Naive thymus-derived CD8-positive, alpha-beta T cell (primary cell): ENCODE results near the gene TMPRSS4. TPM values are rescaled to one million over a fixed set of nuclear protein-coding genes. Genes with fewer than 3 reads are reported as not detected.

Experiments
- ATAC-seq, 2 donors: fragments of 150-1000 bp; cut with Tn5 transposase in 1 of 2; sonication (Bioruptor Pico), chemical (Tn5 transposase) in 1 of 2; 1 replicate in 1 of 2; 2 replicates in 1 of 2; pipeline ENCODE4 v1.10.0; 2021; ENCODE audit warnings: mild to moderate bottlenecking in 2 of 2, moderate library complexity in 2 of 2
- POLR2A ChIA-PET: fragments of 350-600 bp; sonication (Branson Sonifier 250); formaldehyde crosslinking; loops from one replicate; lab custom pipeline; 2021; ENCODE audit warnings: antibody characterized with exemption; lab: Charles Lee
- DNase-seq, 10 donors: peaks; one replicate each; pipeline versions ENCODE4 v3.0.0 to v3.0.0-alpha.2; 2020 to 2022
- H3K27ac Mint-ChIP-seq, 10 donors: one replicate each; pipeline ENCODE4 v1.8.0; 2020 to 2022; ENCODE audit warnings: mild to moderate bottlenecking in 10 of 10, mixed read lengths in 10 of 10, moderate library complexity in 4 of 10, inconsistent platforms in 1 of 10
- H3K27me3 Mint-ChIP-seq, 5 donors: one replicate each; pipeline ENCODE4 v1.8.0; 2021 to 2022; ENCODE audit warnings: mixed read lengths in 5 of 5
- H3K36me3 Mint-ChIP-seq, 3 donors: one replicate each; pipeline ENCODE4 v1.8.0; 2020 to 2022; ENCODE audit warnings: mixed read lengths in 3 of 3, mild to moderate bottlenecking in 2 of 3, inconsistent platforms in 1 of 3
- H3K4me1 Mint-ChIP-seq, 4 donors: one replicate each; pipeline ENCODE4 v1.8.0; 2021 to 2022; ENCODE audit warnings: mixed read lengths in 4 of 4
- H3K4me3 Mint-ChIP-seq, 10 donors: one replicate each; pipeline ENCODE4 v1.8.0; 2020 to 2022; ENCODE audit warnings: mild to moderate bottlenecking in 10 of 10, mixed read lengths in 10 of 10, moderate library complexity in 6 of 10, inconsistent platforms in 1 of 10
- H3K9me3 Mint-ChIP-seq, 9 donors: one replicate each; pipeline ENCODE4 v1.8.0; 2020 to 2022; ENCODE audit warnings: mixed read lengths in 9 of 9, mild to moderate bottlenecking in 3 of 9, inconsistent platforms in 1 of 9, moderate library complexity in 1 of 9
- polyA plus RNA-seq, 3 donors: library from polyadenylated mRNA; unstranded; fragments of 300-500 nt; fragmentation: Illumina TruSeq; gene quantifications; one replicate each; pipeline ENCODE4 v1.2.3, GENCODE V29; 2021
- total RNA-seq, 8 experiments: library from RNA in 2 of 8; stranded (reverse) in 2 of 8; gene quantifications; one replicate each; pipeline ENCODE4 v1.2.3 and lab custom pipeline; 2021 to 2026

TMPRSS4 gene
- total and polyA plus RNA-seq, 5 experiments from 2014 or later: not detected

DNA sequence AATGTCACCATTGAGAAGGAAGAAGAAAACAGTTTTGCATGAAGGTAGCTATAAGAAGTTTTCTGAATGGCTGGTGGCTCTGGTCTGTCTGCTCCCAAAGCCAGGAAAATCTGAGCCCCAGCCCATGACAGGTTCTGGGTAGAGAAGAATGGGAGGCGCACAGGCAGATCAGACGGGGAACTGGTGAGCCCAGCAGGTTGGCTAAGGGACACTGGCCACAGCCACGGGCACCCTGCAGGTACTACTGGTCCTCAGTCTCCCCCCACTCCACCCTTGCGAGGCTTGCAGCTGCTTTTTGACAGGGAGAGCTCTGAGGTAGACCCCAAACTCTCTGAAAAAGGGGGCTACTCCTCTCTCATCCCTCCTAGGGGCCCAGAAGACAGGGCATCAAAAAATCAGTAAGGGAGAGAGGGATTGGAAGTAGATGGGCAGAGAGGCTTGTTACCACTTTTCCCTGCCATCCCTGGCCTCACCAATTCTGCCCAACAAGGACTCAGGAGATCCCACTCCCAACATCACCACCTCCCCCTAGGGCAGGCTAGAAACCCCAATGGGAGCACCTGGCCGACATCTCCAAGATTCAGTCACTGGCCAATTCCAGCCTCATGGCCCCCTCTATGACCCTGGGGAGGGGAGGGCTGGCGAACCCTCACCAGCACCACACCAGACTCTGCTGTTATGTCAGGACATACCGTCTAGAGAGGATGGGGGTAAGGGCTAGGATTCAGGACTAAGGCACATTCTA, 58.3 kb downstream of the TMPRSS4 start:
- POLR2A ChIA-PET: no interaction called here
- peaks cover 9 to 34% (median 13%) of the 10 kb centered on the region in 5 donors for H3K27me3 Mint-ChIP-seq
- H3K4me3 Mint-ChIP-seq: no peak overlapping the region
- ATAC-seq (no peak), DNase-seq (peak in 1 of 10 donors; percentile 58)
- peaks cover 0 to 2% (median 0%) of the 10 kb centered on the region in 4 donors for H3K4me1 Mint-ChIP-seq
- H3K27ac Mint-ChIP-seq: no peak overlapping the region
- no peaks in the 10 kb centered on the region for H3K36me3 Mint-ChIP-seq
- H3K9me3 Mint-ChIP-seq: no peaks in the 10 kb centered on the region

DNA sequence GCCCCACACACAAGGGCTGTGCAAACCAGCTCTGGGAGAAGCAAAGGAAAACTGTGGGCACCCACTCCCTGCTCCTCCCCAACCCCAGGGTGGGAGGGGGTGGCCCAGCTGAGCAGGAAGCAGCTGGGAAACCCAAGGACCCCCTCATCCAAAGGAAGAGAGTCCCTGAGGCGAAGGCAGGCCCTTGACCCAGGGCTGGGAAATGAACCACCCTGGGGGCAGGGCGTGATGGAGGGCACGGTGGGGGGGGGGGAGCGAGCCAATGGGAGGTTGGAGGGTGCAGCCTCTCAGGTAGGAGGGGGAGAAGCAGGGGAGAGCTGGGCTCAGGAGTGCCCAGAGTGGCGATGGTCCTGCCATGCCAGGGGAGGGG, 58.9 kb downstream of the TMPRSS4 start:
- POLR2A ChIA-PET: no interaction called here
- ATAC-seq: no peak

DNA sequence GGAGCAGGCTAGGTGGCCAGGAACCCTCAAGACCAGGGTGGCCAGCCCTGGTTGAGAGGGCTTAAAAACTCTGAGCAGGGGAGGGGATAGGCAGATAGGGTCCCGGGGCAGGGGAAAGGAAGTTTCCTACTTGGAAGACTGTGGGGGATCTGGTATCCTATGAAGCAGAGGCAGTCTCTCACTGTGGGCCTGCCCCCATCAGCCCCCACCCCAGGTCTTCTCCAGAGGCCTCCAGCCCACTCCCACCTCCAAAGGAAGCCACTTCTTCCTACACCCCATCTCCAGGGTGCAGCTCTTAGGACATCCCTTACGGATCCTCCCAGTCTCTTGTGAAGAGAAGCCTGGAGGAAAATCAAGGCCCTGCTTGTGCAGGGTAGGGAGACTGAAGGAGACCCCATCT, 59.5 kb downstream of the TMPRSS4 start:
- ATAC-seq: no peak

More for the DNA sequence above, 58.9 kb downstream of the TMPRSS4 start:
- no peak for DNase-seq
- Mint-ChIP-seq H3K27me3 (peaks cover 11 to 39% (median 18%) of the 10 kb centered on the region in 5 donors), H3K27ac (no peak overlapping the region), H3K9me3 (no peaks in the 10 kb centered on the region), H3K4me1 (peaks cover 0 to 2% (median 0%) of the 10 kb centered on the region in 4 donors), H3K4me3 (no peak overlapping the region), H3K36me3 (no peaks in the 10 kb centered on the region)

DNA sequence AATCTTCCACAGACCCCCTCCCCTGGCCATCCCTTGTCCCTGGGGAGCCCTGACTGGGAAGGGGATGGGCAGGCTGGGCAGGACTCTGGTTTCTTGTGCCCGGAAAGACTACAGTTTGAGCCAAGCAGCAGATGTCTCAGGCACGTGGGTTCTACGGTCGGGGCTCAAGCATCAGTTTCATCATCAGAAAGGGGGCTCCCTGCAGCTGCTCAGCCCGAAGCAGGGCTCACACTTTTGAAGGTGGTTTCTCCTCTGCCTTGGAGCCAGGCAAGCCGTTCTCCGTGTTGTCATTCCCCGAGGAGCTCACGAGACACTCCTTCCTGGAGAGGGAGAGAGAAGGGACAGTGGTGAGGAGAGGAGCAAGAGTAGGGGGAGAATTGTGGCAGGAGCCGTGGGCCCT, 59.9 kb downstream of the TMPRSS4 start:
- Mint-ChIP-seq H3K9me3 (no peaks in the 10 kb centered on the region), H3K4me1 (peaks cover 0 to 2% (median 0%) of the 10 kb centered on the region in 4 donors), H3K27ac (no peak overlapping the region), H3K27me3 (peaks cover 12 to 50% (median 24%) of the 10 kb centered on the region in 5 donors), H3K36me3 (no peaks in the 10 kb centered on the region), H3K4me3 (no peak overlapping the region)
- POLR2A ChIA-PET: no interaction called here
- DNase-seq (no peak), ATAC-seq (no peak)

More for the DNA sequence above, 59.5 kb downstream of the TMPRSS4 start:
- peak in 1 of 10 donors; percentile 42 for DNase-seq
- peaks cover 0 to 2% (median 0%) of the 10 kb centered on the region in 4 donors for H3K4me1 Mint-ChIP-seq
- H3K27ac Mint-ChIP-seq: no peak overlapping the region
- POLR2A ChIA-PET: no interaction called here
- H3K27me3 Mint-ChIP-seq: peaks cover 11 to 45% (median 20%) of the 10 kb centered on the region in 5 donors
- H3K4me3 Mint-ChIP-seq: no peak overlapping the region
- H3K36me3 Mint-ChIP-seq: no peaks in the 10 kb centered on the region
- H3K9me3 Mint-ChIP-seq: no peaks in the 10 kb centered on the region

DNA sequence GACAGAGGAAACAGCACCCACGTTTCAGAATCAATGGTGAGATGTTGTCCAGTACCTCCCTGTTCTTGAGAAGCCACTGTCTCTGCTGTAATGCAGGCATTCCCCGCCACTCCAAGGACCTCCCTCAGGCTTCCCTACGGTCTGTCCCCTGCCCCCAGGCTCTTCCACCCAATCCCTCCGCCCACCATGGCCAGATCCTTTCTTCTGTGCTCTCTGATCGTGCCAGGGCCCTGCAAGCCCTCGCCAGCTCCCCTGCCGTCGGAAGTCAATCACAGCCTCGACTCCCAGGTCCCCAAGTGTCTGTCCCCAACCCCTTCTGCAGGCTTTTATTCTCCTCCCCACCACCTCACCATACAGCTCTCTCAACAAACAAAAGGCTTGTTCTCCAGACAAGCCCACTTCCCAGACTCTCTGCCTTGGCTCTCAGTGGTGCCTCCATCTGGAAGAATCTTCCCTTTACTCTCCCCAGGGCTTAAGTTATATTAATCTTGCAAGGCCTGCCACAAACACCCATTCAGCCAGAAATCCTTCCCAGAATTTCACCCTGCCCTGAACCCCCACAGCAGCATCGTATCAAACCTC, 62.1 kb downstream of the TMPRSS4 start:
- no peak for ATAC-seq
- DNase-seq: no peak
- Mint-ChIP-seq H3K36me3 (no peaks in the 10 kb centered on the region), H3K27me3 (peaks cover 22 to 70% (median 43%) of the 10 kb centered on the region in 5 donors), H3K9me3 (no peaks in the 10 kb centered on the region), H3K27ac (peak overlapping the region in 2 of 10 donors; percentile 9 to 10), H3K4me3 (no peak overlapping the region), H3K4me1 (peaks cover 0 to 2% (median under 1%) of the 10 kb centered on the region in 4 donors)
- POLR2A ChIA-PET: no interaction called here

DNA sequence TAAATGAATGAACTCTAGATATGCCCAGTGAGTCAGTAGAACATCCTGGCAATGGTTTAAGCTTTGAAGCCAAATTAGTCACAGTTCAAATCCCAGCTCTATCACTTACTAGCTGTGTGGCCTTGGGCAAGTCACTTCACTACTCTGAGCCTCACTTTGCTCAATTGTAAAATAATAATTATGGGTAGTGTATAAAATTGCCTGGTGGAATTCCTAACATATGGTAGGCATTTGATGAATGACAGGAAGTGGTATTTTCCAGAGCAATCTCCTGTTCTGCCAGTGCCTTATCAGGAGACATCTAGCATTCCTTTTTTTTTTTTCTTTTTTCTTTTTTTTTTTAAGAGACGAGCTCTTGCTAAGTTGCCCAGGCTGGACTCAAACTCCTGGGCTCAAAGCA, 62.7 kb downstream of the TMPRSS4 start:
- DNase-seq (no peak), ATAC-seq (no peak)
- Mint-ChIP-seq H3K4me1 (peaks cover 0 to 2% (median under 1%) of the 10 kb centered on the region in 4 donors), H3K27ac (no peak overlapping the region), H3K4me3 (no peak overlapping the region), H3K9me3 (no peaks in the 10 kb centered on the region), H3K36me3 (no peaks in the 10 kb centered on the region), H3K27me3 (peaks cover 29 to 70% (median 46%) of the 10 kb centered on the region in 5 donors)
- POLR2A ChIA-PET: no interaction called here

DNA sequence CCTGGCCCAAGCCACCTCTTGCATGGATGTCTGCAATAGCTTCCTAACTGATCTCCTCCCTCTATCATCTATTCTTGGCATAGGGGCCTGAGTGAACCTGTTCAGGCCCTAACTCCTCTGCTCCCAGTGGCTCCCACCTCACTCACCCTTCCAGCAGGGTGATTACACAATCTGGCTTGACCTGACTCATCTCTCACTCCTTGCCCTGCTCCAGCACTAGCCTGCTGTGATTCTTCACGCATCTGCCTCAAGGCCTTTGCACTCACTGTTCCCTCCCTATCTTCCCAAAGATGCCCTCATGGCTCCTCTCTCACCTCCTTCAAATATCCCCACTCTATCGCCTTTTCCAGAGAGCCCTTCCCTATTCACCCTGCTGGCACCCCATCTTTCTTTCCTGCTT, 65.2 kb downstream of the TMPRSS4 start:
- peaks cover 31 to 62% (median 54%) of the 10 kb centered on the region in 5 donors for H3K27me3 Mint-ChIP-seq

DNA sequence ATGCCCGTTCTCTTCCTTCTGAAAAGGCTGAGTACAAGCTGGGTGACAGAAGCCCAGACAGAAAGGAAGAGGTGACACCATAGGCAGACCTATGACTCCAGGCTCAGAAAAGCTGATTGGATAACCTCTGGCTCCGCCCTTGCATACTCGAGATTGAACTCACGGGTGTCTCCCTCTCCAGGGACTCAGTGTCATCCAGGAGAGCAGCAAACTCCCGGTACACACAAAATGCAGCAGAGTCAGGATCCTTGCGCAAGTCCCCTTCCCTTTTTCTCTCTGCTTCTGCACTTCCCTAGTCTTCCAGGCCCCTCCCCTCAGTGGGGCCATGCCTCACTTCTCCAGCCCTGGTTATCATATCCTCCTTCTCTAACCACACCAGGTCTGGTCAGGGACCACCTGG, 65.9 kb downstream of the TMPRSS4 start:
- H3K27ac Mint-ChIP-seq: peak overlapping the region in 1 of 10 donors; percentile 84

More for the DNA sequence above, 65.2 kb downstream of the TMPRSS4 start:
- H3K4me1 Mint-ChIP-seq: peaks cover 0 to 4% (median 3%) of the 10 kb centered on the region in 4 donors
- H3K4me3 Mint-ChIP-seq: no peak overlapping the region
- H3K27ac Mint-ChIP-seq: no peak overlapping the region
- POLR2A ChIA-PET: no interaction called here
- no peaks in the 10 kb centered on the region for H3K9me3 Mint-ChIP-seq
- H3K36me3 Mint-ChIP-seq: no peaks in the 10 kb centered on the region
- DNase-seq (no peak), ATAC-seq (no peak)

DNA sequence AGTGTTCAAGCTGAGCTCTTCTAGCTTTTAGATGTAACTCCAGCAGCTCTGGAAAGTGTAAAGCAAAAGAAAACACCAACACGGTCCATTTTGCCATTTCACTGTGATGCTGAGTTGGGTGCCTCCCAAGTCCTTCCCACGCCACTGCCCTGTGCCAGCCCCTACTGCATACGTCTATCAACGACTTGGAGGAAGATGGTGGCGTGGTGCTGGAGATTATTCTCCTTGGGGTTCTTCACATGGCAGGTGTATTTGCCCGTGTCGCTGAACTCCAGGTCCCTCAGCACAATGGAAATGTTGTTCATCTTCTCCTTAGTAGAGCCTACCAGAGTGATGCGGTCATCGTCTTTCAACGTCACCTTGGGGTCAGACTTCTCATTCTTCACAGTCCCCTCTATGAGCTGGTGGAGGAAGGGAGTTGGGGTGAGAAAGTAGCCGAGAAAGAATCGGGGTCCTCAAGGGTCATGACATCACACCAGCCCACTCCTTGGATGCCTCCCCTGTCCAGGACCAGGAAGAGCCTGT, 66.8 kb downstream of the TMPRSS4 start:
- ATAC-seq: no peak
- no peak for DNase-seq
- H3K27ac Mint-ChIP-seq: no peak overlapping the region
- H3K36me3 Mint-ChIP-seq: no peaks in the 10 kb centered on the region
- POLR2A ChIA-PET: no interaction called here
- H3K27me3 Mint-ChIP-seq: peaks cover 31 to 69% (median 58%) of the 10 kb centered on the region in 5 donors
- no peak overlapping the region for H3K4me3 Mint-ChIP-seq
- no peaks in the 10 kb centered on the region for H3K9me3 Mint-ChIP-seq
- peaks cover 0 to 4% (median 3%) of the 10 kb centered on the region in 4 donors for H3K4me1 Mint-ChIP-seq

More for the DNA sequence above, 65.9 kb downstream of the TMPRSS4 start:
- H3K27me3 Mint-ChIP-seq: peaks cover 31 to 68% (median 58%) of the 10 kb centered on the region in 5 donors
- no peak overlapping the region for H3K4me3 Mint-ChIP-seq
- H3K4me1 Mint-ChIP-seq: peaks cover 0 to 4% (median 3%) of the 10 kb centered on the region in 4 donors
- POLR2A ChIA-PET: interaction anchor here (0.7 kb wide), 1 partner anchor 153 kb away, joined by 3 read pairs; no protein-coding TSS in a partner anchor
- no peaks in the 10 kb centered on the region for H3K36me3 Mint-ChIP-seq
- DNase-seq: no peak
- H3K9me3 Mint-ChIP-seq: no peaks in the 10 kb centered on the region
- no peak for ATAC-seq

DNA sequence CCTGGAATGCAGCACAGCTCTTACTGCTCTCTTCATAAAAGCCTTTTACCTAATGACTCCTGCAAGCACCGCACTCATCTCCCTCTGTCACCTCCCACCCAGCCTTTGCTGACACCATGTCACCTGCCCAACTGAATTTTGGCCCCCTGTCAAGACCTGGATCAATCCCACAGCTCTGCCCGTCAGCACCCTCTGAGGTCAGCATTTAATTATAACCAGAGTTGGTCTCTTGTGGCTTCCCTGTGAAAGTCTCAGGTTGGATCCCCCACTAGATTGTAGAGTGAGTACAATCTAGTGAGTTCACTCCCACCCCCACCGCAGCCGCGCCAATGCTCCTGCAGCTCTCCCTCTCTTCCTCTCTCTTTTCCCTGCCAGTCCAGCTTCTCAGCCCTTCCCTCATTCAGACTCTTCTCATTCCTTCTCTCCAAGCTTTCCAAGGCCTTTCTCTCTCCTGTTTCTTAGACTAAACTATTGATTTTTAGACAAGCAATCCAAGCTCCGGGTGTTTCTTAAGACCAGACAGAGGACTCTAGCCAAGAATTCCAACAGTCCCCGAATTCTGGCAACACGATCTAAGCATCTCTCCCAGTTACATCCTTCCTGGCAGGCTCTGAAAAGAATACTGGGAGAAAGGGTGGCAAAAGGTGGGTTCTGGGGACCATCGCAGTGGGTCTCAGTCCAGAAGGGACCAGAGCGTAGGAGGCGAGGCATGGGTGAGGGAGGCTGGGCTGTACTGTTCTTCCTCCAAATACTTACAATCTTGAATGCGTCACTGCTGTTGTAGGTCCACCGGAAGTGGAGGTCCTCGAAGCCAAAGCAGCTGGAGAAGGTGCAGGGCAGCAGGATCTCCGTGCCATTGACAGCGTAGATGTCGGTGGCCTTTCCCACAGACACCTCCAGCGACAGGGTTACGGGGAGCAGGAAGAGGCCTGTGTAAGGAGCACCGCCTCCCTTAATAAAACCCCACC, 67.7 kb downstream of the TMPRSS4 start:
- Mint-ChIP-seq H3K4me1 (peaks cover 0 to 4% (median 3%) of the 10 kb centered on the region in 4 donors), H3K36me3 (no peaks in the 10 kb centered on the region), H3K9me3 (no peaks in the 10 kb centered on the region), H3K4me3 (peak overlapping the region in 9 of 10 donors; percentile 74 to 91 (median 79)), H3K27ac (no peak overlapping the region), H3K27me3 (peaks cover 26 to 61% (median 53%) of the 10 kb centered on the region in 5 donors)
- no peak for DNase-seq
- POLR2A ChIA-PET: interaction anchor here (0.6 kb wide), 1 partner anchor 492 kb away, joined by 3 read pairs; no protein-coding TSS in a partner anchor
- no peak for ATAC-seq

DNA sequence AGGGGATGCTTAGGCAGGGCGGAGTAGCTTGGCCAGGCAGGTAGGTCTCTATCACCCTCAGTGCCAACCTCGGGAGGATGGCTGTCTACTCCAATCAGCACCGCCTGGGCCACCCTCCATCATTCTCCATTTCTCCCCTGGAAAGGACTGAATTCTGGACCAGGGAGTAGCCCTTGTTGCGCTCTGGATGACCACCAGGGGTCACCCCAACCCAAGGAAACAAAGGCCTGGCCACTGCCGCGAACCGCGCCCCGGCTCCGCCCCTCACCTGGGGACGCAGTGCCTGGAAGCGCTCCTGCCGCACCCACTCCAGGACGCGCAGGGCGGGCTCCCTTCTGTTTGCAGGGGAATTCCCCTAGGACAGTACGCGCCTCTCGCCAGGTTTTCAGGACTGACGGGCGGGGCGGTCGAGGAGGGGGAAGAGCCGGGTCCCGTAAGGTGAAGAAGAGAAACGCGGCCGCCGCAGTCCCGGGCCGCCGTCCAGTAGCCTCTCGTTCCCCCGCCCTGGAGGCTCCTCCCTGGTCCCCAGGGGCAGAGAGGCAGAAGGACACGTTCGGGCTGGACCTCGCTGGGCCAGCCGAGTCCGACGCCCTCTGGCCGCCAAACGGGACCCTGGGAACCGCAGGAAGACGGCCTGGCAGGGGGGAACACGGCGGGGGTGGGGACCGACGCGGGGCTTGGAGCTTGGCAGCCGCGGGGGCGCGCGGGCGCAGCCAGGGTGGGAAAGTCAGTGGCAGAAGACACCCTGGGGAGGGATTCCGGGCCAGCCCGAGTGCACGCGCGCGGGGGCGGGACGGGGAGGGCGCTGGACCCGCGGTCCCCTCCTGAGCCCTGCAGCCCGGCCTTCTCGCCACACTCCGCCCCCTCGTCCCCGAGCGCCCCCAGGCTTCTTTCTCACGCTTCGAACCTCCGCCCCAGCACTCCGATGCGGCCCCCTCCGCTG, 68.7 kb downstream of the TMPRSS4 start:
- Mint-ChIP-seq H3K27me3 (peaks cover 28 to 56% (median 48%) of the 10 kb centered on the region in 5 donors), H3K27ac (no peak overlapping the region), H3K36me3 (no peaks in the 10 kb centered on the region), H3K4me3 (peak overlapping the region; percentile 71 to 91 (median 82)), H3K9me3 (no peaks in the 10 kb centered on the region), H3K4me1 (peaks cover 0 to 4% (median 3%) of the 10 kb centered on the region in 4 donors)
- peak; percentile 93 to 95 for ATAC-seq
- peak; percentile 76 to 89 (median 84) for DNase-seq
- POLR2A ChIA-PET: no interaction called here
